ENCODE data around the gene GFRA1. TPM values are rescaled to one million over a fixed set of nuclear protein-coding genes. Genes with fewer than 3 reads are reported as not detected.

Gene GFRA1
- polyA plus RNA-seq, 1 donor (not counting 4 experiments of a cell fraction or from before 2014, with no cell fraction given) = not detected

DNA sequence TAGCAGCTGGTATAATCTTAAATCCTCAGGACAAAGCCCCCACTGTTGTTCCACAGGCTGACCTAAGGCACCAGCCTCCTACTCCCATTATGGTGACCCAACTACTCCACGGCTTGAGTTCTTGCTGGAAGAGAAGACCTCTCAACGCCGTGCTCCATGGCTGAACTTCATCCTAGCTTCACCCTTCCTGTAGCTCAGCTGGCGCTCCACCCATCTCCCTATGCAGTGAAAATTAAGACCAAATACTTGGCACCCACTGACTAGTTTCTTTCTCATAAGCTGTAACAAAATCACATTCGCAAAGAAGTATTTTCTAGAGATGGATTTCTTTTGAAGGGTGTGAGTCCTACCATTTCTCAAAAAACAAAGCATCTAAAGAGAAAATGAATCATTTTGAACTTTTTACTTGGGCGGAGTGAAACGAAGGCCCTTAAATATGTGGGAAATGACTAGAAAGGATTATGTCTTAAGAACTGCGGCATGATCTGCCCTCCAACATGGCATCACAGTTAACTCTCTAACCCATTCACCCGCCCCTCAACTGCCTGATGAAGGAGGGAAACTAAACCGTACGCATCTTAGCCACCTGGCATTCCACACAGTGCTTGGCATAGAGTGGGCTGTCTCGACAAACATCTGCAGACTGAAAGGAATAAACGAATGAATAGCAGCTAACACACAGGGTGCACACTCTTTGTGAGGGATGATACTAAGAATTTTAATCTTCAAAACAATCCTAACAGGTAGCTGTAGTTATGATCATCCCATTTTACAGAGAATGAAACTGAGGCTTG lies 32.7 kb downstream of the GFRA1 start:
- Histone ChIP-seq H3K27me3 (ENCODE audit: control insufficient read depth, extremely low read depth, insufficient read depth, low read length) (no peaks in the 10 kb centered on the region), H4K20me1 (ENCODE audit: control insufficient read depth, extremely low read depth, insufficient read depth, low read length) (no peaks in the 10 kb centered on the region), H3K9me1 (ENCODE audit: control insufficient read depth, extremely low read depth, insufficient read depth, low read length) (no peaks in the 10 kb centered on the region), H3K4me2 (ENCODE audit: control insufficient read depth, extremely low read depth, insufficient read depth, low read depth, low read length) (no peak overlapping the region), H3K9ac (ENCODE audit: control insufficient read depth, extremely low read depth, insufficient read depth, low read length) (no peak overlapping the region), H3K9me3 (ENCODE audit: control insufficient read depth, low read depth, low read length) (no peaks in the 10 kb centered on the region), H3K36me3 (ENCODE audit: control insufficient read depth in 2 of 2, extremely low read depth in 1 of 2, insufficient read depth in 2 of 2, low read length in 2 of 2) (no peaks in the 10 kb centered on the region), H3K4me3 (ENCODE audit: control insufficient read depth in 2 of 3, extremely low read depth in 1 of 3, insufficient read depth in 2 of 3, low read depth in 1 of 3, low read length in 3 of 3) (no peak overlapping the region), H2AFZ (ENCODE audit: control insufficient read depth, low read length) (no peak overlapping the region), H3K27ac (ENCODE audit: control insufficient read depth, insufficient read depth, low read length) (no peak overlapping the region), H3K4me1 (ENCODE audit: control insufficient read depth, extremely low read depth, insufficient read depth, low read length) (no peaks in the 10 kb centered on the region), H3K79me2 (ENCODE audit: control insufficient read depth, insufficient read depth, low read length) (no peaks in the 10 kb centered on the region)
- DNase-seq (ENCODE audit: low read depth, low spot score) = no peak
- dilution Hi-C loops (cut with MboI; ENCODE audit: extremely low pct_ligation_motif_present, low sequenced_read_pairs) = no loop called here
- no peak for FAIRE-seq
- no peak for TF ChIP-seq EZH2 (IDR thresholded peaks at IDR 0.05; ENCODE audit: low read length)

DNA sequence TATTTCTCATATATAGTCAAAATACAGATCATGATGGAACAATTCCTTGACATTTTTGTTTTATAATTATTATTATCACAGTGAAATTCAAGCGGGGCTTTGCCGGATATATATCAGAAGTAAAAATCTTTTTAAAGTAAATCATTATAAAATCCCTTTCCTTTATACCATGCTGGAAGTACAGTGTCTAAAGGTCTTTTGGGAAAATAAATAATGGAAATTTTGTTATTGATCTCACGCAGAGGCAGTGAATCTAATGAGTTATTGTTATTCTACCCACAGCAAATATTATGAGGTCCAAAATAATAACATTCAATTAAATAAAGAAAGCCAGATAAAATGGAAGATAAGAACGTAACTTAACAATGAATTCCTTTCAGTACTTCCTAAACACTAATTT lies 33.8 kb downstream of the GFRA1 start:
- no peaks in the 10 kb centered on the region for H3K9me3 ChIP-seq (ENCODE audit: control insufficient read depth, low read depth, low read length)
- no peak for TF ChIP-seq EZH2 (IDR thresholded peaks at IDR 0.05; ENCODE audit: low read length)
- TF ChIP-seq, protein P1, sequence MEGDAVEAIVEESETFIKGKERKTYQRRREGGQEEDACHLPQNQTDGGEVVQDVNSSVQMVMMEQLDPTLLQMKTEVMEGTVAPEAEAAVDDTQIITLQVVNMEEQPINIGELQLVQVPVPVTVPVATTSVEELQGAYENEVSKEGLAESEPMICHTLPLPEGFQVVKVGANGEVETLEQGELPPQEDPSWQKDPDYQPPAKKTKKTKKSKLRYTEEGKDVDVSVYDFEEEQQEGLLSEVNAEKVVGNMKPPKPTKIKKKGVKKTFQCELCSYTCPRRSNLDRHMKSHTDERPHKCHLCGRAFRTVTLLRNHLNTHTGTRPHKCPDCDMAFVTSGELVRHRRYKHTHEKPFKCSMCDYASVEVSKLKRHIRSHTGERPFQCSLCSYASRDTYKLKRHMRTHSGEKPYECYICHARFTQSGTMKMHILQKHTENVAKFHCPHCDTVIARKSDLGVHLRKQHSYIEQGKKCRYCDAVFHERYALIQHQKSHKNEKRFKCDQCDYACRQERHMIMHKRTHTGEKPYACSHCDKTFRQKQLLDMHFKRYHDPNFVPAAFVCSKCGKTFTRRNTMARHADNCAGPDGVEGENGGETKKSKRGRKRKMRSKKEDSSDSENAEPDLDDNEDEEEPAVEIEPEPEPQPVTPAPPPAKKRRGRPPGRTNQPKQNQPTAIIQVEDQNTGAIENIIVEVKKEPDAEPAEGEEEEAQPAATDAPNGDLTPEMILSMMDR (optimal IDR thresholded peaks at IDR 0.05 in 1 of 3, IDR thresholded peaks at IDR 0.05 in 1 of 3, conservative IDR thresholded peaks at IDR 0.05 in 1 of 3; ENCODE audit: extremely low read depth in 1 of 3, insufficient read depth in 2 of 3, low read length in 3 of 3) = no peak
- no peaks in the 10 kb centered on the region for H3K27me3 ChIP-seq (ENCODE audit: control insufficient read depth, extremely low read depth, insufficient read depth, low read length)
- H3K4me3 ChIP-seq (ENCODE audit: control insufficient read depth in 2 of 3, extremely low read depth in 1 of 3, insufficient read depth in 2 of 3, low read depth in 1 of 3, low read length in 3 of 3) = no peak overlapping the region
- H3K36me3 ChIP-seq (ENCODE audit: control insufficient read depth in 2 of 2, extremely low read depth in 1 of 2, insufficient read depth in 2 of 2, low read length in 2 of 2) = no peaks in the 10 kb centered on the region
- DNase-seq (ENCODE audit: low read depth, low spot score) = no peak
- H3K9me1 ChIP-seq (ENCODE audit: control insufficient read depth, extremely low read depth, insufficient read depth, low read length) = no peaks in the 10 kb centered on the region
- no peaks in the 10 kb centered on the region for H3K79me2 ChIP-seq (ENCODE audit: control insufficient read depth, insufficient read depth, low read length)
- no peak for FAIRE-seq
- no peaks in the 10 kb centered on the region for H4K20me1 ChIP-seq (ENCODE audit: control insufficient read depth, extremely low read depth, insufficient read depth, low read length)
- H3K4me1 ChIP-seq (ENCODE audit: control insufficient read depth, extremely low read depth, insufficient read depth, low read length) = no peaks in the 10 kb centered on the region
- H3K9ac ChIP-seq (ENCODE audit: control insufficient read depth, extremely low read depth, insufficient read depth, low read length) = no peak overlapping the region
- H3K27ac ChIP-seq (ENCODE audit: control insufficient read depth, insufficient read depth, low read length) = no peak overlapping the region
- no peak overlapping the region for H3K4me2 ChIP-seq (ENCODE audit: control insufficient read depth, extremely low read depth, insufficient read depth, low read depth, low read length)
- dilution Hi-C loops (cut with MboI; ENCODE audit: extremely low pct_ligation_motif_present, low sequenced_read_pairs) = no loop called here
- no peak overlapping the region for H2AFZ ChIP-seq (ENCODE audit: control insufficient read depth, low read length)
